ENCODE measurements around the gene PGP.

PGP gene

DNA sequence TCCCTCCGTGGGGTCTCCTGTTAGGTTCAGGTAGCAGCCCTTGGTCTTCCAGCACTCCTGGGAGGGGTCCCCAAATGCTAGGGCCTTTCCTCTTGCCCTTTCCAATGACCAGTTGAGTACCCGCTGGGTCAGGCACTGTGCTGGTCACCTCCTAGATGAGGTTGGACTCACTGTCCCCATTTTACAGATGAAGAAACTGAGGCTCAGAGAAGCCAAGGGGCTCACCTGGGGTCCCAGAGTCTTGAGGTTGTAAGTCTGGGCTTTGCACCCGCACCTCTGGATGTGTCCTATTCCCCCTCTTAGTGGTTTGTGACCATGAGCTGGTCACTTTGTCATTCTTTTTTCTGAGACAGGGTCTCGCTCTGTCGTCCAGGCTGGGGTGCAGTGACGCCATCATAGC, 16.9 kb downstream of the PGP start:
- no peak for DNase-seq

DNA sequence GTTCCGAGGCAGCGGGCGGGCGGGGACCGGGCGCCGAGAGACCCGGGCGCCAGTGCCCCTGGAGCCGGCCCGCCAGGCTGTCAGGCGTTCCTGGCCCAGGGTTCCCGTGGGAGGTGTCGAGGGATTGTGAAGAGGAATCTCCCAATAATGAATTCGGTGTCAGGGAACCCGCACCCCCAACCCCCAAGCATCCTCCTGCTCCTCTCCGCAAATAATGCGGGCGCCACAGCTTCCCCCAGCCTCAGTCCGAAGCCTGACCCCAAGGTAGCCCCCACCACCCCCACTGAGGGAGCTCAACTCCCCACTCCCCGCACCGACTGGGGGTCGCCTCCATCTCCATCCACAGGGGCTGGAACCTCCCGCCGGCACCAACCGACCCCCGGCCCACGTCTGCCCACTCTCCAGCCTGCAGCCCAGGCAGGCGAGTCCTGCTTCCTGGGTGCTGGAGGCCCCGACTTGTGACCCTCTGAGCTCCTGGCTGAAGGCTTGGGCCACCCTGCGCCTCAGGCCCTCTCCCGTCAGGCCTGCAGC, 17.6 kb downstream of the PGP start:
- DNase-seq = no peak

DNA sequence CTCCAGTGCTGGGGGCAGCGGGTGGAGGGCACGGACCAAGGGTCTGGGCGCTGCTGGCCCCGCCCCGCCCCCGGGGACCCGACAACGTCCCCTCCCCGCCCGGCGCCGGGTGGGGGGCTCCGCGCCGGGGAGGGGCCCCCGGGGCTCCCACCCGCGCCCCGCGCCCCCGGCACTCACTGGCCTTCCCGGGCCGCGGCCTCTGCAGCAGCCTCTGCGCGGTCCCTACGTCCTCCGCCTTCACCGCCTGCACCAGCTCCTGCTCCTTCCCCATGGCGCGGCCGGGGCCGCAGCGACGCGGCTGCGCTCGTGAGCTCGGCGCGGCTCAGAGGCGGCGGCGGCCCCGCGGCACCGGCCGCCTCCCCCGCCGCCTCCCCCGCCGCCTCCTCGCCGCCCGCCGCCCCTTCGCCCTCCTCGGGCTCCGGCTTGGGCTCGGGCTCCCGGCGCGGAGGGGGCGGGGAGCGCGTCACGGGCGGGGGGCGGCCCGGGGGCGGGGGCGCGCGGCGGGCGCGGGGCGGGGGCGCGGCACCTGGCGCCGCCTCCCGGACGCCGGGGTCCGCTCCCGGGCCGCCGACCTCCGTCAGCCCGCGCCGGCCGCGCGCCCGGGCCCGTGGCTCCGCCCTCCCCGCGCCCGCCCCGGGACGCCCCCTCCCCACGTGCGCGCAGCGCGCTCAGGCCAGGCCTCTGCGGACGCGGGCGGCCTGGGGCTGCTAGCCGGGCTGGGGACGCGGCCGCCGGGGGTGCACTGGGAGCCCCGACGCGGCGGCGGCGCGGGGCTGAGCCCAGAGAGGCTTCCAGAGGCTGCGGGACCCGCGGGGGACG, 18.3 kb downstream of the PGP start, which contains the start of gene CASKIN1:
CASKIN1 (minus strand) TSS at position 444 of the 819 bp plus-strand sequence; CDS start at position 271, 173 bp downstream.
- DNase-seq = no peak

DNA sequence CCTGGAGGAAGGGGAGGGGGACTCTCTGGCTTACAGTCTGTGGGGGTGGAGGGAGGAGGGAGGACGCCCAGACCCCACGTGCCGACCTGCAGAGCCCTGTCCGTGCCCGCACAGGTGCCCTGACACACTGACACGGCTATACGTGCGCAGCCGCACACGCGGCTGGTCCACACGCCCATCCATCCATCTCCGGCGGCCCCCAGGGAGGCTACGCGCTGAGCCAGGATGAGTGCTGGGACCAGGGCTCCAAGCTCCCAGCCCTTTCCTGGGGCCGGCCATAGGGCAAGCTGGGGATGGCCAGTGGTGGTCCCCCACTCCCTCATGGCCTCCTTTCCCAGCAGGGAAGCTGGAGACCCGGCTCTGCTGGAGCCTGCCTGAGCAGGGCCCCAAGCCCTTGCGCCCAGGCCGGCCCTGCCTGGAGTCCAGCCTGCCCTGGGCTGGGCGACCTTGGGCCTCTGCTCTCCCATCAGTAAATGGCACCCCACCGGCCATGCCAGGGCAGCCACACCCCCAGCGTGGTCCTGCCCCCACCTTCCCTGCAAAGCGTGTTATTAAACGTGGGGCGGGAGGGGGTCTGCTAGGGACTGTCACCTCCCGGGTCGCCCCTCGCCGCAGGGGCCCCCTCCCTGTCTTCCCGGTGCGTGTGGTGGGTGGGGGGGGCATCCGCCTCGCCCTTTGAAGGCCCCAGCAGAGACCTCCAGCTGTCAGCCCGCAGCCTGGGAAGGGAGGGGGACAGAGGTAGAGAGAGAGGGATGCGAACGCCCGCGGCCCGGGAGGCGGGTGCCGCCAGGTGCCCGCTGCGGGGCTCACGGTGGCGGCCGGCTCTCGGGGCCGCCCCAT, 19.1 kb downstream of the PGP start:
- no peak for DNase-seq

DNA sequence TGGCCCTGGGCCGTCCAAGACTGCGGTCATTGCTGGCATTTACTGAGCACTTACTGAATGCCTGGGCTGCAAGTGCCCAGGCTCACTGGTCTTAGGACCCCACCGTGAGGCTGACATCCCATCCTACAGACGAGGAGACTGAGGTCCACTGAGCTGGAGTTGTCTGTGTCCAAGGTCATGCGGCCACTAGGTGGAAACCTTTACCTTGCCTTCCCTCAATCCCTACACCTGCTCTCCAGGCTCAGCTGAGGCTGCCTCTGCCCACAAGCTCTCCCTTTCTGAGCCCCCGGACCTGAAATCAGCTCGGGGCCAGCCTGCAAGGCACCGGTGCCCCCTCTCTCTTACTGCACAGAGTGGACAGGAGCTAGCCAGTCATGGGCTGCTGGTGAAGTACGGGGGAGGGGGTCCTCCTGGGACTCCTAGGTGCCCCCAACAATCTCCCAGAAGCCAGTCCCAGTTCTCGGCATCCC, 19.8 kb downstream of the PGP start:
- peak; percentile 68 for DNase-seq

DNA sequence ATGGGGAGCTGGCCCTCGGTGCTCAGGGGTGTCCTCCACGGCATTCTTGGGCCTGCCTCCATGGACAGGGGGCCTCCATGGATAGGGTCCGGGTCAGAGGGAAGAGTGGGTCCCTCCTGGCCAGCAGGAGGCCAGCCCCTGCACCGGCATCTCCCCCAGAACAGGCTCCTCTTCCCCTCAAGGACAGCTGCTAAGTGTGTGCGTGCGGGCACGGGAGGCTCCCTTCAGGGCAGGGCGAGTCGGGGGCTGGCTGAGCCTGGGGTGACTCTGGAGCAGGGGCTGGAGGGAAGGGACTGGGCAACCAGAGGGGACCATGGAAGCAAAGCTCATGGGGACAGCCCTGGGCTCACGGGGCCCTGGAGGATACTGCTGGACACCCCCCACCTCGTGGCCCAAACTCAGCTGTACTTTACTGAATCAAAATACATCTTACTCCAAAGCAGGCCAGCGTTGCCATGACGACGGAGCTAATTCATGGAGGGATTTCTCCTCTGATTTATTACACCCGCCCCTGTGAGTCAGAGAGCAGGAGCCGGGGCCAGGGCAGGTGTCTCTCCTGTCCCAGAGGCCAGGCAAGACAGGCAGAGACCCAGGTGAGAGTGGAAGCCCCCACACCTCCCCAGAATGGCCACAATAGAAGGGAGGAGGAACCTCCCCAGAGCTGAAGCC, 20.3 kb downstream of the PGP start:
- DNase-seq = no peak

DNA sequence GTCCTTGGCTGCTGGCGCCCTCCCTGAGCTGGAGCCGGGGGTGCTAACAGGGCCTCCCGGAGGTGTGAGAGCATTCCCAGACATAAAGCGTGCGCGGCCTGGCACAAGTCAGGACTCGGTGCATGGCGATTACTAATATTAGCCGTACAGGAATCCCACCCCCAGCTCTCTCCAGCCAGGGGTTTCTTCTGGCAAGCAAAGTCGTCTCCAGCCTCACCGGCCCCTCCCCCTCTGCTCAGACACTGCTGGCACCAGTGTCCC, 23.3 kb downstream of the PGP start:
- DNase-seq = no peak

DNA sequence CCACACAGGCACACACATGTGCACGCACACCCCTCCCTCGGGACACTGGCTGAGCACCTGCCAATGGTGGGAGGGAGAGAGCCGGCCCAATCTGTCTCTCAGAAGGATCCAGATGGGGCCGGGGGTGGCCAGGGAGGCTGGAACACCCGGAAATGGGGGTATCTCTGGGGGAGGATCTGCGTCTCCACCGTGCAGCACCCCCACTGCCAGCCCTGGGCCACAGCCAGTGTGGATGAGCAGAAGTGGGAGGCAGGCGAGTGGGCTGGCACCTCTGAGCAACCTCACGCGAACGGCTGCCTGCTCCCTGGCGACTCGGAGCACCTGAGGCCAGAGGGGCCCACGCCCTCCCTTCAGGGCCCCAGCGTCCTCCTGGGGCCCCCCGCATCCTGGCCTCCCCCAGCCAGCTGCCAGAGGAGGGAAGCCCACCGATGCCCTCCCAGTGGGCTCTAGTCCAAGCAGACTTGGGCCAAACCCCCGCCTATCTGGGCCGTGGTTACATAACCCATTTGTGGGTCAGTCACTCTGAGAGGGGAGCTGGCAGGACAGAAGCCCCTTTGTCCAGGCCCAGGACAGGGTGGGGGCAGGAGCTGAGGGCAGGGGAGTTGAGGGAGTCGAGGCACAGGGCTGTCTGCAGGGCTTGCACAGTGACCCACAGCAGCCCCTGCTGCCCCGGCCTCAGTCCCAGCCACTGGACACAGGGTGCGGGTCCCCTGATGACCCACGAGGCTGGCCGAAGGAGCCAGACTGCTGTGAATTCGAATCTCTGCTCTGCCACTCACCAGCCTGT, 23.8 kb downstream of the PGP start:
- no peak for DNase-seq

DNA sequence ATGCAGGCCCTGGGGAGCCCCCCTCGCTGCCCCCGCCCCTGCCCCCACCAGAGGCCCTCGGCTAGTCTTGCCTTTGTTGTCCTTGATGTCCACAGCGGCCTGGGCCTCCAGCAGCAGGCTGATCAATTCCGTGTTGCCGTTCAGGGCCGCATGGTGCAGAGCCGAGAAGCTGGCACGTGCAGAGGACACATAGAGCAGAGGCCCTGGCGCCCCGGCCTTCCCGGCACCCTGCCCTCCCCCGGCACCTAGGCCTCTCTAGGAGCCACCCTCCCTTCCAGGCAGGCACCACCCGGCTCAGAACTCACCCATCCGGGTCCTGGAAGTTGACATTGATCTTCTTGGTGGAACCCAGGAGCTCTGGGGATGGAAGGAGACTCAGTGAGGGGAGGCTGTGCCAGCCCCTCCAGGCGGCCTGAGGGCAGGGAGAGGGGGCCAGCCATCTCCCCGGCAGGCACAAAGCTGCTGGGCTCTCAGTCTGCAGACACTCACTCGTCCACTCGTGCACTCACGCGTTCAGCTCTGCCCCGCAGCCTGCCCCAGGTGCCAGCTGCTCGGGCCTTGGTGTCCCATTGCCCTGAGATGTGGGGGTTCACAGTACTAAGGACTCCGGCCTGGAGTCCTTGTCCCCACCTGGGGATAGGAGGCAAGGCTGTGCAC, 24.5 kb downstream of the PGP start:
- no peak for DNase-seq

DNA sequence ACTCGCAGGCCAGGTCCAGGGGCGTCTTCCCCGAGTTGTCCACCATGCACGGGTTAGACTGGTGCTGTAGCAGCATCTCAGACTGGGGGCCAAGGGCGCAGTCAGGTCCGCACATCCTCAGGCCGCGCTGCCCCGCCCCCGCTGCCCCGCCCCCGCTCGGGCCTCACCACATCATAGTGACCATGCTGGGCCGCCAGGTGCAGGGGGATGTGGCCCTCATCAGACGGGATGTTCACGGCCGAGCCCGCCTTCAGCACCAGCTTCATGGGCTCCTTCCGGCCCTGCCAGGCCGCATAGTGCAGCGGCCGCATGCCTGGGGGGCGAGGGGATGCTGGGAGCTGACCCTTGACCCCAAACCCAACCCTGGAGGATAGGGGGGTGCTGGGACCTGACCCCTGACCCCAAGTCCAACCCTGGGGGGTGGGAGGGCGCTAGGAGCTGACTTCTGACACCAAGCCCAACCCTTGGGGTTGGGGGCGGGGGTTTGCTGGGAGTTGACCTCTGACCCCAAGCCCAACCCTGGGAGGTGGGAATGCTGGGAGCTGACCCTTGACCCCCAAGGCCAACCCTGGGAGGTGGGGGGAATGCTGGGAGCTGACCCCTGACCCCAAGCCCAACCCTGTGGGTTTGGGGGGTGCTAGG, 25.3 kb downstream of the PGP start:
- no peak for DNase-seq

DNA sequence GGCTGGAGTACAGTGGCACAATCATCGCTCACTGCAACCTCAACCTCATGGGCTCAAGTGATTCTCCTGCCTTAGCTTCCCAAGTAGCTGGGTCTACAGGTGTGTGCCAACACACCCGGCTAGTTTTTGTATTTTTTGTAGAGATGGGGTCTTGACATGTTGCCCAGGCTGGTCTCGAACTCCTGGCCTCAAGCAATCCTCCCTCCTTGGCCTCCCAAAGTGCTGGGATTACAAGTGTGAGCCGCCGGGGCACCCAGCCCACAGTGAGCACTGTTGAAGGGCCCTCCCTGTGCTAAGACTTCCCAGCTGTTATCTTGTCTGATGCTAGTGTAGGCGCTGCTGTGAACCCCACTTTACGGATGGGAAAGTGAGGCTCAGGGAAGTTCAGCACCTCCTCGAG, 26.2 kb downstream of the PGP start:
- DNase-seq = no peak

DNA sequence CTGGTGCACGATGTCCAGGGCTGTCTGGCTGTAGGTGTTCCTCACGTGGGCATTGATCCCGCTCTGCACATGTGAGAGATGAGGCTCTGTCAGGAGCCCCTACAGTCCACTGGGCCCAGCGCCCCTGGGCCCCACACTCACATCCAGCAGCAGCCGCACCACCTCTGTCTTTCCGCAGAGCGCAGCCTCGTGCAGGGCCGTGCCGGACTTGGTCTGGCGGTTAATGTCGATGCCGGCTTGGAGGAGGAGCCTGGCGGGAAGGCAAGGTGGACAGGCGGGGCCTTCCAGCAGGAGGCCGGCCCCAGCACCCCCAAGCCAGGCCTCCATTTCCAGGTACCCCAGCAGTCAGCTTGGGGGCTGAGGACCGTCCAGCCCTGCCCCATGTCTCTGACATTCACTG, 27.4 kb downstream of the PGP start:
- DNase-seq = no peak

DNA sequence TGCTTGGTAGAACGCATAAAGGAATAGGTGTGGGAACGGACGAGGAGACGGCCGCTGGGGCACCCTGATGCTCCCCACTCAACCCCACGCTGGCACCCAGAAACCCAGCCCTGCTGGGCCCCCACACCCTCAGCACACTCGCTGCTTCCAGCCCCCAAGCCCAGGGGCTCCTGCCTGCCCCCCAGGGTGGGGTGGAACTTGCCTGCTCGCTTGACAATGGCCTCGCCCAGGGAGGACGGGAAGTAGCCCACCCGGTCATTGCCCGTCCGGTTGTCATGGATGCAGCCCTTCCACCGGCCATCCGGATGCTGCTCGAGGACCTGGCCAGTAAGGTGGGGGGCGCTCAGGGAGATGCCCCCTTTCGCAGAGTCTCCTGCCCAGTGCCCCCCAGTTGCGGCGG, 28.1 kb downstream of the PGP start:
- no peak for DNase-seq

DNA sequence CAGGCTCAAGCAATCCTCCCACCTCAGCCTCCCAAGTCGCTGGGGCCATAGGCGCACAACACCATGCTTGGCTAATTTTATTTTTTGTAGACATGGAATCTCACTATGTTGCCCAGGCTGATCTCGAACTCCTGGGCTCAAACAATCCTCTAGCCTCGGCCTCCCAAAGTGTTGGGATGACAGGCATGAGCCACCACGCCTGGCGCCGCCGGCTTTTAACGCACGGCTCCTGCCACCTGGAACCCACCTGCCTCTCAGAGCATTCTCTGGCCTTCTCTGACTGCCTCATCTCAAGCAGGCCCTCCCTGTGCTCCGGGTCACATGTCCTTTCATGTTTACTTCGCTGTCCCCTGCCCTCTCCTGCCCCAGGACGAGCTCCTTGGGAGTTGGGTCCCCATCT, 28.6 kb downstream of the PGP start:
- DNase-seq = no peak

DNA sequence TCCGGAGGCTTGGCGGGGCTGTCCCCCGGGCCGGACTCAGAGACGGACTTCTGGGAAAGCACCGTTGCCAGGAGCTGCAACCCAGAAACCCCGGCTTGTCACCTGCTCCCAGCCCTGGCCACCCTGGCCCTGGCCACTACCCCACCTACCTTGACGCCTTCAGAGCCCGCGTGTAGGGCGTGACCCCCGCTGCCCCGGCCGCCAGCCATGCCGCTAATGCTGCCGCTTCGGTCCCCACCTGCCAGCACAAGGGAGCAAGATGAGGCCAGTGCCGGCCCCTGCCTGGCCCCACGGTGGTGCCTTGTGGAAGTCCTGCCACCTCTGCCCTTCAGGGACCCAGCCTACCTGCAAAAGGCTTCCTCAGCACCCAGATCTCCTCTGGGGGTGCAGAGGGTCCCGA, 29.7 kb downstream of the PGP start:
- no peak for DNase-seq

DNA sequence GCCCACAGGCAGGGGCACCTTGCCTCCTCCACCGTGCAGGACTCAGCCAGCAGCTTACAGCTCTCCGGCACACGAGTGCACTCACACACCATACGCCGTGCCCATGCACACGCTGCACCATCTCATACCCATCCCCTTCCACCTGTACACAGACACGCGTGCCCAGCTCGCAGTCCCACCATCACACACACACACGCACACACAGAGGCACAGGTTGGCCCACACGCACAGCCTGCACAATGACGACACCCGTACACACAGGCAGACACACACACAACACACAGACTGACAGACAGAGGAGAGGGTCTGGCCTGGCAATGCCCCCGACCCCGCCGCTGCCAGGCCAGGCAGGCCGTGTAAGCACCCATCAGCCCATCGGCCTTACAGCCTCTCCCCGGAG, 30.3 kb downstream of the PGP start:
- no peak for DNase-seq

DNA sequence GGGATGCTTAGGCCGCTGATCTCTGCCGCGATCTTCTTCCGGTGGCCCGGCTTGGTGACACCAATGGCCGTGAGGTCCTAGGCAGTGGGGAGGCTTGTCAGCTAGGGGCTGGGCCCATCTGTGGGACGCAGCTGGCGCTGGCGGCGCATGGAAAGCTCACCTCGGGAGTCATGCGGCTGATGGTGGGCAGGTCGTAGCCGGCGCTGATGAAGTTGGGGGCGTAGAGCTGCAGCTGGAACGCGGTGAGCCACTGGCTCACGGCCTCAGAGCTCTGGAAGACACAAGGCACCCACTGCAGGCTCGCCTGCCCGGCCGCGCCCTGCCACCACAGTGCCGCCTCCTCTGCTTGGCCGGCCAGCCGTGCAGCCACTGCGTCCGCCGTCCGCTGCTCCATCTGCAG, 31.0 kb downstream of the PGP start:
- DNase-seq = no peak

DNA sequence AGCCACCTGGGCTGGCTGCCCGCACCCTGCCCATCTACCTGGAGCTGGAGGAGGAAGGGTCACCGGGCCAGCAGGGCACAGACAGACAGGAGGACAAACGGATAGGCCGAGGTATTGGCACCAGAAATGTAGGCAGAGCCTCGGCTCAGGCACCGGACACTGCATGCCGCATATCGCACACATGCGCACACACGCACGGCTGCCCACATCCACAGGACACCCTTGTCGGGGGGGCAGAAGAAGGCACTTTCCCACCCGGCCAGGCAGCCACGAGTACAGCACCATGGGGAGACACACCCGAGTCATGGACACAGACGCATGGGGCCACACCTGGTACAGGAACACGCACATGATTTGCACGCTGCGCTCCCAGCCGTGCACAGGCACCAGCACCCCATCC, 32.7 kb downstream of the PGP start:
- no peak for DNase-seq

DNA sequence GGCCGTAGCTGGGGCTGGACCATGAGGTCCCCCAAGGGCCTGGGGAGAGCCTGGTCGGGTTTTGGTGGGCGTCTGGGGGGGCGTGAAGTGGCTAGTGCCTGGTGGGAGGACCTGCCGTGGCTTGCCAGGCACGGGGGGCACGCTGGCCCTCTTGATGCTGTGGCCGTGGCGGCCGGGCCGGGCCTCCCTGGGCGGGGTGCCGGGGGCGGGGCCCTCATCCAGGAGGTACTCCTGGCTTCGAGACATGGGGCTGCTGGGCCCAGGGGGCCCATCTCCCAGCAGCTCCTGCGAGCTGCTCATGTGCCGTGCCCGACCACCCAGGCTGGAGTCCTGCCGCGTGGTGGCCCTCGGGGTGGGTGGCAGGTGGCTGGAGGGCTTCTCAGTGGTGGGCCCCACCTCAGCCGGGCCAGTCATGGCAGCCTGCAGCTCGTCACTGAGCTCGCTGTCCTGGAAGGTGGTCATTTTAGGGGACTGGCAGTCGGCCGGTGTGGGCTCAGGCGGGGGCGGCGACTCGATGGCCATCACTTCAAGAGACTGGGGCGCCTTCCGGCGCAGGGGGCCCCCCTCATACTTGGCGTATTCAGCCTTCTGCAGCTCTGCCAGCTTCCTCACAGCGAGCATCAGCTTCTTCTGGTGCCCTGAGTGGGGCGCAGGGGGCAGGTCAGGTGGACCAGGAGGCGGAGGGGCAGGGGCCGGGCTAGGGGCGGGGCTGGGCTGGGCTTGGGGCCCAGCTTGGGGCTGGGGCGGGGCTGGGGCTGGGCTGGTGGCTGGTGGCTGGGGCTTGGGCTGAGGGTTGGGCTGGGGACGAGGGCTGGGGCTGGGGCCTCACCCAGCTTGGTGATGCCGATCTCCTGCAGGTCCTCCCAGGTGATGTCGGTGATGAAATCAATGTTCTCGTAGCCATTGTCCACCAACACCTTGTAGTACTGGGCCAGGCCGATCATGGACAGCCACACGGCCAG, 33.4 kb downstream of the PGP start:
- no peak for DNase-seq

DNA sequence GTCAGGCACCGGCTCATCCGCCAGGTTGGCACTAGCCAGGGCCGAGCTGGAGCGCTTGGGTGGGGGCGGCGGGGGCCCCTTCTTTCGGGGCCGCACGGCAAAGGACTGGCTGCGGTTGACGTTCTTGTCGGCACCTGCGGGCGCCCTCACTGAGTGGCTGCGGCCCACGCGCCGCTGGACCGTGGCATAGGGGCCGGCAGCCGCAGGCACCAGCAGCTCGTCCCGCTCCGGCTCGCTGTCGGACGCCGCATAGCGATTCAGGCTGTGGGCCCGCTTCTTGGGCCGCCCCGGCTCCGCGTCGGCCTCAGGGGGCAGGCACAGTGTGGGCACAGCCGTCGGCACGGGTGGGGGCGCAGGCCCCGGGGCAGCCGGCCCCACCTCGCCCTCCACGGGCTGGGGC, 34.2 kb downstream of the PGP start:
- DNase-seq = no peak
